HG02885 (cell line): ENCODE data around the gene PCDH9.

Experiments used
- ATAC-seq: cut with Tn5 transposase; IDR thresholded peaks from one replicate; pipeline ENCODE4 v1.9.1; 2021; ENCODE audit warnings: mild to moderate bottlenecking; ENCODE audit not compliant: unreplicated experiment, poor library complexity

PCDH9 gene

GRCh38 chr13:66562054-66562453 lies 668.1 kb downstream of the PCDH9 start:
- ATAC-seq = no peak

GRCh38 chr13:66560991-66561390 lies 669.1 kb downstream of the PCDH9 start:
- ATAC-seq = no peak

- no peak for ATAC-seq
These were observed 669.9 kb downstream of the PCDH9 start for GRCh38 chr13:66560189-66560588.

GRCh38 chr13:66559093-66559492 lies 671.0 kb downstream of the PCDH9 start:
- no peak for ATAC-seq

GRCh38 chr13:66558506-66558905 lies 671.6 kb downstream of the PCDH9 start:
- ATAC-seq = no peak

- ATAC-seq = no peak
These were observed 672.8 kb downstream of the PCDH9 start for GRCh38 chr13:66557357-66557756.

GRCh38 chr13:66556306-66556705 lies 673.8 kb downstream of the PCDH9 start:
- no peak for ATAC-seq

- ATAC-seq = no peak
These were observed 676.7 kb downstream of the PCDH9 start for GRCh38 chr13:66553391-66553790.

- no peak for ATAC-seq
These were observed 679.0 kb downstream of the PCDH9 start for GRCh38 chr13:66551128-66551527.

GRCh38 chr13:66547685-66548084 lies 682.5 kb downstream of the PCDH9 start:
- no peak for ATAC-seq

GRCh38 chr13:66546534-66547379 lies 683.4 kb downstream of the PCDH9 start:
- no peak for ATAC-seq

GRCh38 chr13:66543780-66544179 lies 686.4 kb downstream of the PCDH9 start:
- no peak for ATAC-seq

- ATAC-seq = no peak
These were observed 692.7 kb downstream of the PCDH9 start for GRCh38 chr13:66537417-66537816.

GRCh38 chr13:66536746-66537145 lies 693.4 kb downstream of the PCDH9 start:
- no peak for ATAC-seq

- no peak for ATAC-seq
These were observed 695.6 kb downstream of the PCDH9 start for GRCh38 chr13:66534561-66534960.

GRCh38 chr13:66532845-66533244 lies 697.3 kb downstream of the PCDH9 start:
- ATAC-seq = no peak

- no peak for ATAC-seq
These were observed 698.0 kb downstream of the PCDH9 start for GRCh38 chr13:66532146-66532545.

GRCh38 chr13:66530686-66531085 lies 699.5 kb downstream of the PCDH9 start:
- no peak for ATAC-seq

GRCh38 chr13:66530158-66530557 lies 700.0 kb downstream of the PCDH9 start:
- ATAC-seq = no peak

- no peak for ATAC-seq
These were observed 701.1 kb downstream of the PCDH9 start for GRCh38 chr13:66528944-66529576.

- ATAC-seq = no peak
These were observed 702.0 kb downstream of the PCDH9 start for GRCh38 chr13:66528180-66528579.
